Measurements from ENCODE around the gene UNC5CL.

Gene UNC5CL

DNA sequence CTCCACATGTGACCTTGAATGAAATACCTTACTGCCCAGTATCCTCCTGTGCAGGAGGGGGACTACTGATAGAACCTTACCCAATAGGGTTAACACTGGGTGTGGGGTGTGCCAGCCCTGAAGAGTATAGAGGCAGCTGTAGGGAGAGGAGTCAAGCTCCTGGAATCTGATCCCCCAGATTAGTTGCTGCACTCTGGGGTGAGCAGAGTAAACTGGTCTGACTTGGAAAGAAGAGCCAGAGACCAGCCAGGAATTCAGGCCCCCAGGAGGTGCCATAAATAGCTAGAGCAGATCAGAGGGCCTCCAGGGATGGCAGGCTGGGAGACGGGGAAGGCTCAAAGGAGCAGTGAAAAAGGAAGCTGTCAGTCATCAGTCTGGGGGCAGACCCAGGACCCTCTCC is 10.5 kb upstream of the UNC5CL start:
- TF ChIP-seq, protein P1, sequence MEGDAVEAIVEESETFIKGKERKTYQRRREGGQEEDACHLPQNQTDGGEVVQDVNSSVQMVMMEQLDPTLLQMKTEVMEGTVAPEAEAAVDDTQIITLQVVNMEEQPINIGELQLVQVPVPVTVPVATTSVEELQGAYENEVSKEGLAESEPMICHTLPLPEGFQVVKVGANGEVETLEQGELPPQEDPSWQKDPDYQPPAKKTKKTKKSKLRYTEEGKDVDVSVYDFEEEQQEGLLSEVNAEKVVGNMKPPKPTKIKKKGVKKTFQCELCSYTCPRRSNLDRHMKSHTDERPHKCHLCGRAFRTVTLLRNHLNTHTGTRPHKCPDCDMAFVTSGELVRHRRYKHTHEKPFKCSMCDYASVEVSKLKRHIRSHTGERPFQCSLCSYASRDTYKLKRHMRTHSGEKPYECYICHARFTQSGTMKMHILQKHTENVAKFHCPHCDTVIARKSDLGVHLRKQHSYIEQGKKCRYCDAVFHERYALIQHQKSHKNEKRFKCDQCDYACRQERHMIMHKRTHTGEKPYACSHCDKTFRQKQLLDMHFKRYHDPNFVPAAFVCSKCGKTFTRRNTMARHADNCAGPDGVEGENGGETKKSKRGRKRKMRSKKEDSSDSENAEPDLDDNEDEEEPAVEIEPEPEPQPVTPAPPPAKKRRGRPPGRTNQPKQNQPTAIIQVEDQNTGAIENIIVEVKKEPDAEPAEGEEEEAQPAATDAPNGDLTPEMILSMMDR (IDR thresholded peaks at IDR 0.05) = no peak
- Histone ChIP-seq H3K4me2 (ENCODE audit: low read length) (no peak overlapping the region), H3K9me3 (ENCODE audit: control insufficient read depth, low read length) (no peaks in the 10 kb centered on the region), H3K4me3 (ENCODE audit: low read depth, low read length) (no peak overlapping the region), H3K4me1 (no peaks in the 10 kb centered on the region), H3K36me3 (ENCODE audit: control insufficient read depth, insufficient read depth, low read length) (no peaks in the 10 kb centered on the region), H3K79me2 (no peaks in the 10 kb centered on the region), H3K27me3 (ENCODE audit: control insufficient read depth, insufficient read depth, low read length) (no peaks in the 10 kb centered on the region), H3K9ac (no peak overlapping the region), H3K27ac (no peak overlapping the region), H2AFZ (no peak overlapping the region)

DNA sequence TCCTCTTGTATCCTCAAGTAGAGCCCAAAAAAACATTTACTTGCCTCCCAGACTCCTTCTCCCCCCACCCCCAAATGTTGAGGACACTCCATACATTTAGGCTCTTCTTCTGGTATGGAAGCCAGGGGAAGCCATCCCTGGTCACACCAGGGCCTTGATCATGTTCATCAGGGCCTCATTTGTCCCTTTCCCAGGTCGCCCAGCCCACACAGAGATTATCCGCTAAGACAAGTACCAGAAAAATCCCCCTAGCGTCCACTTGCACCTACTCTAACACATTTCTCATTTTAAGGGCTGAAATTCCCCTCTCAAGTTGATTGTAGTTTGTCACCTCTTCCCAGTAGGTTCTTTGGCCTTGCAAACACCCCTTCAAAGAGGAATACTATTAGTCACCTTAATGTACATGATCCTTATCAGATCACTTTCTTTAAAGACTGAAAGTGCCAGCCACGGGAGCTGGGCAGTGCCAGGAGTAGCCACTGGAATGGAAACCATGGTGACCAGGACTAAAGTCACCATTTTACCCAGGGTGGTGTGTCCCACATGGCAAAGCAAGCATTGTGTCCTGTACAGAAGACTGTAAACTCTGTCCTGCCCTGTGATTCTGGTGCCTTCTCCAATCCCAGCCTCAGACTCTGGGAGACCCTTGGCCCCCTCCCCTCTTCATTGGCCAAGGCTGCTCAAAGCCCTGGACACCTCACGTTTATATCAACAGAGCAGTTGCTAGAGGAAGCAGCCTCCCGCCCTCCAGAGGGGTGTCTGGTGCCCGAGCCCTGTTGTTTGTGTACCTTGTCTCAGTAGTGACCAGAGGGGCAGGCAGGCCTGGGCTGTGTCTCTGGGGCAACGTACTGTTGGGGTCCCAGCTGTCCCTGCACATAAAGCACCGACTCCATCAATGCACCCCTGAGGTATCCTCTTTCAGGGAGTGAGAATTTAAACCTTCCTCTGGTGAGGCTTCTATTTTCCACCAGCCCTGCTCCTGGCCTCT is 9.0 kb upstream of the UNC5CL start:
- Histone ChIP-seq H3K9me3 (ENCODE audit: control insufficient read depth, low read length) (no peaks in the 10 kb centered on the region), H3K4me1 (no peaks in the 10 kb centered on the region), H3K36me3 (ENCODE audit: control insufficient read depth, insufficient read depth, low read length) (no peaks in the 10 kb centered on the region), H3K4me2 (ENCODE audit: low read length) (no peak overlapping the region), H3K9ac (no peak overlapping the region), H3K27me3 (ENCODE audit: control insufficient read depth, insufficient read depth, low read length) (no peaks in the 10 kb centered on the region), H2AFZ (no peak overlapping the region), H3K79me2 (no peaks in the 10 kb centered on the region), H3K27ac (no peak overlapping the region), H3K4me3 (ENCODE audit: low read depth, low read length) (no peak overlapping the region)
- TF ChIP-seq, protein P1 (IDR thresholded peaks at IDR 0.05) = no peak

GRCh38 chr6:41047306-41047705 is 8.3 kb upstream of the UNC5CL start:
- Histone ChIP-seq H3K36me3 (ENCODE audit: control insufficient read depth, insufficient read depth, low read length) (no peaks in the 10 kb centered on the region), H3K4me3 (ENCODE audit: low read depth, low read length) (no peak overlapping the region), H2AFZ (no peak overlapping the region), H3K27ac (no peak overlapping the region), H3K4me2 (ENCODE audit: low read length) (no peak overlapping the region), H3K9me3 (ENCODE audit: control insufficient read depth, low read length) (no peaks in the 10 kb centered on the region), H3K79me2 (no peaks in the 10 kb centered on the region), H3K9ac (no peak overlapping the region), H3K4me1 (no peaks in the 10 kb centered on the region), H3K27me3 (ENCODE audit: control insufficient read depth, insufficient read depth, low read length) (no peaks in the 10 kb centered on the region)
- TF ChIP-seq, protein P1 (IDR thresholded peaks at IDR 0.05) = no peak

DNA sequence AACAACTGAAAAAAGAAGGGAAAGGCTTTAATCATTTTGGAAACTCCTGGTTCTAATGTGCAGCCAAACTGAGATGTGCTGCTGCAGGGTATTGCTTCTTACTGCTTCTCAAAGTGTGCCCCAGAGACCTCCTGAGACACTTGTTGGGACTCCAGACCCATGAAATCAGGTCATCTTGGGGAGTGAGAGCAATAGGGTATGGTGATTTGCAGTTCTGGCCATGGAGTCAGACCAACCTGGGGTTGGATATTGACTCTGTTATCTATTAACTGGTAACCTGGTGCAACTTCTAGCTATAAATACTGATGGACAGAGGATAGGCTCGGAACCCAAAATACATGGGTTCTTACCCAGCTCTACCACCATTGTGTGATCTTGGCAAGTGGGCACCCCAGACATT is 7.1 kb upstream of the UNC5CL start:
- H3K27ac ChIP-seq = no peak overlapping the region
- H3K4me2 ChIP-seq (ENCODE audit: low read length) = no peak overlapping the region
- no peak overlapping the region for H2AFZ ChIP-seq
- no peaks in the 10 kb centered on the region for H3K36me3 ChIP-seq (ENCODE audit: control insufficient read depth, insufficient read depth, low read length)
- H3K9ac ChIP-seq = no peak overlapping the region
- TF ChIP-seq, protein P1 (IDR thresholded peaks at IDR 0.05) = no peak
- H3K27me3 ChIP-seq (ENCODE audit: control insufficient read depth, insufficient read depth, low read length) = no peaks in the 10 kb centered on the region
- H3K9me3 ChIP-seq (ENCODE audit: control insufficient read depth, low read length) = no peaks in the 10 kb centered on the region
- no peaks in the 10 kb centered on the region for H3K79me2 ChIP-seq
- H3K4me1 ChIP-seq = no peaks in the 10 kb centered on the region
- H3K4me3 ChIP-seq (ENCODE audit: low read depth, low read length) = no peak overlapping the region

All from parathyroid adenoma (tissue), 2 donors.